H1 (cell line): ENCODE measurements around the gene PHOSPHO1. TPM values are rescaled to one million over a fixed set of nuclear protein-coding genes. Genes with fewer than 3 reads are reported as not detected.
"Not testable (repeated sequence)": the region's sequence is repeated elsewhere in the genome, so short reads cannot be mapped to it uniquely, and the experiment has no call there.

ENCODE experiments used
- CTCF ChIA-PET: fragments of 300-600 bp; sonication (Branson Sonifier 250); formaldehyde crosslinking; loops from one replicate; lab custom pipeline; 2021; ENCODE audit not compliant: partially characterized antibody; lab: Charles Lee
- POLR2A ChIA-PET: fragments of 300-600 bp; sonication (Branson Sonifier 250); formaldehyde crosslinking; loops from one replicate; lab custom pipeline; 2021; ENCODE audit warnings: inconsistent platforms; ENCODE audit not compliant: partially characterized antibody; lab: Charles Lee
- DNase-seq, 2 experiments: peaks; one replicate each; pipeline versions ENCODE4 v3.0.0 to v3.0.0-alpha.2; 2010 to 2022; ENCODE audit warnings: low spot score in 2 of 2, low read depth in 1 of 2, mixed read lengths in 1 of 2
- FAIRE-seq: peaks from 2 replicates; lab custom pipeline; 2011; peaks lifted over from hg19 to GRCh38; lab: Jason Lieb, UNC
- H2AFZ ChIP-seq: 2 replicates; pipeline ENCODE4 v1.8.1; 2012; ENCODE audit warnings: low read length, inconsistent platforms
- H2AK5ac ChIP-seq: 2 replicates; pipeline ENCODE4 v1.6.1; 2013; ENCODE audit warnings: low read depth, low read length
- H2BK120ac ChIP-seq: replicated peaks from 2 replicates; pipeline ENCODE3; 2013; ENCODE audit warnings: low read depth, low read length, inconsistent platforms
- H2BK12ac ChIP-seq: 2 replicates; pipeline ENCODE4 v1.6.1; 2013; ENCODE audit warnings: low read depth, low read length
- H2BK15ac ChIP-seq: 2 replicates; pipeline ENCODE4 v1.6.1; 2013; ENCODE audit warnings: low read length
- H2BK20ac ChIP-seq: 2 replicates; pipeline ENCODE4 v1.6.1; 2013; ENCODE audit warnings: low read length
- H2BK5ac ChIP-seq: 2 replicates; pipeline ENCODE4 v1.6.1; 2013; ENCODE audit warnings: low read depth, low read length
- H3K14ac ChIP-seq: 2 replicates; pipeline ENCODE4 v1.6.1; 2013; ENCODE audit warnings: inconsistent platforms; ENCODE audit not compliant: insufficient read length
- H3K18ac ChIP-seq: 2 replicates; pipeline ENCODE4 v1.6.1; 2013; ENCODE audit warnings: low read length; ENCODE audit errors: extremely low read depth
- H3K23ac ChIP-seq: 2 replicates; pipeline ENCODE4 v1.6.1; 2013; ENCODE audit warnings: inconsistent platforms; ENCODE audit not compliant: insufficient read length
- H3K23me2 ChIP-seq: 2 replicates; pipeline ENCODE4 v1.6.1; 2013; ENCODE audit warnings: low read depth, low read length
- H3K27ac ChIP-seq: 2 replicates; pipeline ENCODE4 v1.6.1; 2011; ENCODE audit warnings: low read depth, low read length, inconsistent platforms
- H3K27me3 ChIP-seq, 4 experiments: replicated peaks in 1 of 4; 1 replicate in 1 of 4; 2 replicates in 3 of 4; pipeline versions ENCODE4 v1.6.1 to v1.8.1; 2011 to 2013; ENCODE audit warnings: low read length in 3 of 4, mild to moderate bottlenecking in 3 of 4, inconsistent platforms in 2 of 4, mixed read lengths in 2 of 4, moderate library complexity in 1 of 4; ENCODE audit not compliant: control insufficient read depth in 3 of 4, insufficient read depth in 3 of 4; ENCODE audit errors: extremely low read depth in 1 of 4
- H3K36me3 ChIP-seq, 4 experiments: 2 replicates each; pipeline versions ENCODE4 v1.6.1 to v1.8.1; 2011 to 2013; ENCODE audit warnings: mild to moderate bottlenecking in 4 of 4, low read length in 3 of 4, moderate library complexity in 2 of 4, control low read depth in 1 of 4, inconsistent platforms in 1 of 4; ENCODE audit not compliant: insufficient read depth in 4 of 4, control insufficient read depth in 2 of 4
- H3K4ac ChIP-seq: replicated peaks from 2 replicates; pipeline ENCODE3; 2013; ENCODE audit warnings: low read length, low read depth, mixed read lengths, inconsistent platforms; ENCODE audit not compliant: insufficient read length
- H3K4me1 ChIP-seq, 4 experiments: replicated peaks in 1 of 4; 1 replicate in 1 of 4; 2 replicates in 3 of 4; pipeline versions ENCODE4 v1.6.1 to v1.8.1; 2011 to 2013; ENCODE audit warnings: low read length in 3 of 4, inconsistent platforms in 2 of 4, mixed read lengths in 1 of 4; ENCODE audit not compliant: insufficient read depth in 4 of 4, control insufficient read depth in 3 of 4
- H3K4me2 ChIP-seq, 2 experiments: 2 replicates each; pipeline versions ENCODE4 v1.6.1 to v1.8.1; 2011 to 2013; ENCODE audit warnings: low read depth in 2 of 2, low read length in 2 of 2, control low read depth in 1 of 2, inconsistent platforms in 1 of 2, mild to moderate bottlenecking in 1 of 2; ENCODE audit not compliant: insufficient read depth in 1 of 2
- H3K4me3 ChIP-seq, 4 experiments: fragments of 200-600, 300-600 bp in 1 of 4; sonication (generic), shearing (Covaris generic), sonication (Bioruptor Twin) in 1 of 4; 2 replicates each; pipeline versions ENCODE4 v1.5.1 to v1.8.1; 2011 to 2016; ENCODE audit warnings: low read length in 4 of 4, low read depth in 3 of 4, control low read depth in 2 of 4, inconsistent platforms in 2 of 4, mild to moderate bottlenecking in 2 of 4, mixed read lengths in 1 of 4, moderate library complexity in 1 of 4; ENCODE audit not compliant: insufficient read depth in 2 of 4; ENCODE audit errors: extremely low read depth in 1 of 4
- H3K56ac ChIP-seq: replicated peaks from 2 replicates; pipeline ENCODE3; 2013; ENCODE audit warnings: low read depth, mild to moderate bottlenecking, mixed read lengths, low read length, inconsistent platforms; ENCODE audit not compliant: insufficient read length
- H3K79me1 ChIP-seq: 2 replicates; pipeline ENCODE4 v1.6.1; 2013; ENCODE audit warnings: low read depth, low read length, control low read depth
- H3K79me2 ChIP-seq, 2 experiments: 2 replicates each; pipeline versions ENCODE4 v1.6.1 to v1.8.1; 2012 to 2013; ENCODE audit warnings: low read length in 2 of 2, mild to moderate bottlenecking in 2 of 2, inconsistent platforms in 1 of 2; ENCODE audit not compliant: insufficient read depth in 2 of 2, control insufficient read depth in 1 of 2
- H3K9ac ChIP-seq, 4 experiments: replicated peaks in 1 of 4; 1 replicate in 1 of 4; 2 replicates in 3 of 4; pipeline versions ENCODE4 v1.6.1 to v1.8.1; 2011 to 2013; ENCODE audit warnings: low read depth in 3 of 4, low read length in 3 of 4, control low read depth in 2 of 4, mild to moderate bottlenecking in 2 of 4, moderate library complexity in 2 of 4, inconsistent platforms in 1 of 4; ENCODE audit errors: extremely low read depth in 1 of 4
- H3K9me3 ChIP-seq, 2 experiments: 2 replicates each; pipeline versions ENCODE4 v1.6.1 to v1.8.1; 2012 to 2013; ENCODE audit warnings: mild to moderate bottlenecking in 2 of 2, moderate library complexity in 2 of 2, control low read depth in 1 of 2, inconsistent platforms in 1 of 2, low read depth in 1 of 2, low read length in 1 of 2, mixed read lengths in 1 of 2; ENCODE audit not compliant: insufficient read depth in 2 of 2
- H4K20me1 ChIP-seq, 2 experiments: replicated peaks in 1 of 2; 2 replicates each; pipeline versions ENCODE3 to v1.8.1; 2011 to 2013; ENCODE audit warnings: inconsistent platforms in 2 of 2, low read length in 2 of 2, mild to moderate bottlenecking in 1 of 2; ENCODE audit not compliant: insufficient read depth in 2 of 2, control insufficient read depth in 1 of 2
- H4K5ac ChIP-seq: 2 replicates; pipeline ENCODE4 v1.6.1; 2013; ENCODE audit warnings: low read length, low read depth, mixed read lengths, inconsistent platforms; ENCODE audit not compliant: insufficient read length
- H4K8ac ChIP-seq: 2 replicates; pipeline ENCODE4 v1.8.0; 2013; ENCODE audit warnings: mild to moderate bottlenecking, moderate library complexity, low read length, inconsistent platforms; ENCODE audit not compliant: insufficient read depth; ENCODE audit errors: extremely low read depth
- H4K91ac ChIP-seq: replicated peaks from 2 replicates; pipeline ENCODE3; 2013; ENCODE audit warnings: low read length, mixed read lengths, inconsistent platforms; ENCODE audit not compliant: insufficient read length
- WGBS, 2 experiments: shearing (Covaris generic) in 1 of 2; methylation state at CpG; one replicate each; pipeline versions ENCODE4 v1.1.6 to v1.1.7; 2013 to 2015; ENCODE audit warnings: low lambda C conversion rate in 2 of 2, mixed read lengths in 2 of 2, inconsistent platforms in 1 of 2, low coverage in 1 of 2, missing lambda C conversion rate in 1 of 2; ENCODE audit not compliant: insufficient replicate concordance in 2 of 2, insufficient coverage in 1 of 2, insufficient read length in 1 of 2; ENCODE audit errors: extremely low coverage in 1 of 2, missing lambda C conversion rate in 1 of 2; 5-methylcytosine and 5-hydroxymethylcytosine counted together
- polyA plus RNA-seq, 7 experiments: library from polyadenylated mRNA; depleted of rRNA in 3 of 7; stranded (reverse) in 5 of 7; unstranded in 2 of 7; fragments of >200 nt in 5 of 7; fragments of 200-250 nt in 2 of 7; gene quantifications; 1 replicate in 5 of 7; 2 replicates in 1 of 7; 4 replicates in 1 of 7; pipeline versions ENCODE4 v1.2.1 to v1.2.3, GENCODE V29; 2011 to 2013; ENCODE audit warnings: missing spikeins in 2 of 7, mixed read lengths in 2 of 7
- total RNA-seq: library from RNA; stranded (reverse); fragmentation: NEBNext Ultra II Directional; extraction: Animal tissue kit (Norgen Biotek cat#: 25700); gene quantifications from 2 replicates; pipeline ENCODE4 v1.2.1, GENCODE V29; 2021

Gene PHOSPHO1
- total and polyA plus RNA-seq, 2 of the 8 experiments (the other 6 are each of a cell fraction or from before 2014, with no cell fraction given): 0.34 to 0.45 TPM

DNA sequence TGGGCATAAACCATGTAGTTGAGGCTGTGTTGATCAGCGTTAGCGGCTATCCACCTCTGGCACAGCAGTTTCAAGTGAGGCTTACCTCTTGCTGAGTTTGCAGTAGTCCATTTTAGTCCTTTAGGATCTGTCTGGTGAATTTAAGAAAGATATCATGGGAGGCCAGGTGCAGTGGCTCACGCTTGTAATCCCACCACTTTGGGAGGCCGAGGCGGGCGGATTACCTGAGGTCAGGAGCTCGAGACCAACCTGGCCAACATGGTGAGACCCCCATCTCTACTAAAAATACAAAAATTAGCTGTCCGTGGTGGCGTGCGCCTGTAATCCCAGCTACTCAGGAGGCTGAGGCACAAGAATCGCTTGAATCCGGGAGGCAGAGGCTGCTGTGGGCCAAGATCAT is 45.4 kb upstream of the PHOSPHO1 start:
- H2AK5ac ChIP-seq, H3K4me1 ChIP-seq, H2BK120ac ChIP-seq, FAIRE-seq, H3K14ac ChIP-seq, H3K4me3 ChIP-seq, H3K56ac ChIP-seq, H3K79me2 ChIP-seq, H3K23ac ChIP-seq, H3K36me3 ChIP-seq, H4K91ac ChIP-seq, H3K79me1 ChIP-seq, H3K18ac ChIP-seq, H3K9ac ChIP-seq, H2BK5ac ChIP-seq, H3K9me3 ChIP-seq, H2AFZ ChIP-seq, H3K4ac ChIP-seq, POLR2A ChIA-PET, H3K4me2 ChIP-seq, DNase-seq, H2BK12ac ChIP-seq, H3K27me3 ChIP-seq, H4K20me1 ChIP-seq, H2BK15ac ChIP-seq, H4K5ac ChIP-seq, H3K23me2 ChIP-seq, H3K27ac ChIP-seq, H2BK20ac ChIP-seq: not testable (repeated sequence)
- WGBS, 2 experiments: 92% methylated on average over 12 of the region's 12 CpGs; no CpG with 5 or more reads in 1 of the 2 experiments
- CTCF ChIA-PET: interaction anchor here (0.5 to 7.6 kb wide), 11 partner anchors 8 to 145 kb away, joined by 3 to 59 read pairs (median 4); no protein-coding TSS in a partner anchor
- H4K8ac ChIP-seq: 0 out of 2 replicates have a peak overlapping the region, but pooled peaks have one; percentile 51
